T-helper 1 cell treated with Interleukin-12 subunit alpha and Interleukin-12 subunit beta and Interleukin-4 antibody, amounts not matched to agents 30 μg/mL and 1 μg/mL, for 36 hours (primary cell): Measurements from ENCODE around the gene RAD50.

ENCODE experiments used
- H3K27ac Mint-ChIP-seq: one replicate; pipeline ENCODE4 v1.8.0; 2021; ENCODE audit warnings: mild to moderate bottlenecking, mixed read lengths
- H3K27me3 Mint-ChIP-seq: one replicate; pipeline ENCODE4 v1.8.0; 2021; ENCODE audit warnings: low read depth, mixed read lengths
- H3K36me3 Mint-ChIP-seq: one replicate; pipeline ENCODE4 v1.8.0; 2021; ENCODE audit warnings: low read depth, mixed read lengths
- H3K4me1 Mint-ChIP-seq: one replicate; pipeline ENCODE4 v1.8.0; 2021; ENCODE audit warnings: low read depth, mixed read lengths
- H3K4me3 Mint-ChIP-seq: one replicate; pipeline ENCODE4 v1.8.0; 2021; ENCODE audit warnings: mild to moderate bottlenecking, moderate library complexity, mixed read lengths
- H3K9me3 Mint-ChIP-seq: one replicate; pipeline ENCODE4 v1.8.0; 2021; ENCODE audit warnings: mixed read lengths

The RAD50 gene

DNA sequence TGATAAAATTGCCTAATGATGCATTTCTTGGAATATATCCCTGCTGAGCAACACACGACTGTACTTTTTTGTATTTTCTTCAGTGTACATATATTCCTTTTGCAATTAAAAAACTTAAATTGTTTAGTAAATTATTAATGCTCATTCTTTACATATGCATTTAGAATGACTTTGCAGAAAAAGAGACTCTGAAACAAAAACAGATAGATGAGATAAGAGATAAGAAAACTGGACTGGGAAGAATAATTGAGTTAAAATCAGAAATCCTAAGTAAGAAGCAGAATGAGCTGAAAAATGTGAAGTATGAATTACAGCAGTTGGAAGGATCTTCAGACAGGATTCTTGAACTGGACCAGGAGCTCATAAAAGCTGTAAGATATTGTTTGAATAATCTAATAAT, 32.7 kb downstream of the RAD50 start:
- Mint-ChIP-seq H3K27me3 (no peaks in the 10 kb centered on the region), H3K4me3 (no peak overlapping the region), H3K27ac (no peak overlapping the region), H3K4me1 (peaks cover 12% of the 10 kb centered on the region), H3K9me3 (no peaks in the 10 kb centered on the region), H3K36me3 (peaks cover 44% of the 10 kb centered on the region)

DNA sequence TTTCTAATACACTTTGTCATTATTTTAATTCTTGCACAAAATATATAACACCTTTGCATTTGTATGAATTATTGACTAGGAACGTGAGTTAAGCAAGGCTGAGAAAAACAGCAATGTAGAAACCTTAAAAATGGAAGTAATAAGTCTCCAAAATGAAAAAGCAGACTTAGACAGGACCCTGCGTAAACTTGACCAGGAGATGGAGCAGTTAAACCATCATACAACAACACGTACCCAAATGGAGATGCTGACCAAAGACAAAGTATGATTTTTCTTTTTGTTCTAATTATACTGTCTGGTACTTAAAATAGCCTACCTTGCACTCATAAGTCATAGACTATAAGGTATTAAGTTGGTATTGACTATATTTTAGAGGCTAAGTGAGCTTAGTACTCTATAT, 34.4 kb downstream of the RAD50 start:
- Mint-ChIP-seq H3K27me3 (no peaks in the 10 kb centered on the region), H3K9me3 (no peaks in the 10 kb centered on the region), H3K36me3 (peaks cover 40% of the 10 kb centered on the region), H3K4me3 (no peak overlapping the region), H3K4me1 (peaks cover 12% of the 10 kb centered on the region), H3K27ac (no peak overlapping the region)

DNA sequence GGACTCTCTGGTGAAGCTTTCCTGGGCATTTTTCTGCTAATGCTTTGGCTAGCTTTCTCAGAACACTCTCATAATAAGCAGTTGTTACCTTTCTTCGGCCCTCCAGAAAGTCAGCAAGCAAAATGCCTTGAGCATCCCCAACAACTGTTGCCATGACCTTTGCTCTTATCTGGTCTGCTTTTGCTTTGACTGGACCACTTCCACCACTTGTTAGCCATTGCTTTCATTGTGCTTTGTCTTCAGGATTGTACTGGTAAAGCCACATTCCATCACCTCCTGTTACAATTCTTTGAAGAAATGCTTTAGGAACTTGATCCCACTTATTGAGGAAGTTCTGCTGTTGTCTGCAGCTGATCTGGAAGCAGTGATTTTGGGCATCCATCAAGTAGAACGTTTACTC, 35.7 kb downstream of the RAD50 start:
- Mint-ChIP-seq H3K27ac (no peak overlapping the region), H3K27me3 (no peaks in the 10 kb centered on the region), H3K4me3 (no peak overlapping the region), H3K4me1 (peaks cover 13% of the 10 kb centered on the region), H3K9me3 (no peaks in the 10 kb centered on the region), H3K36me3 (peaks cover 43% of the 10 kb centered on the region)

DNA sequence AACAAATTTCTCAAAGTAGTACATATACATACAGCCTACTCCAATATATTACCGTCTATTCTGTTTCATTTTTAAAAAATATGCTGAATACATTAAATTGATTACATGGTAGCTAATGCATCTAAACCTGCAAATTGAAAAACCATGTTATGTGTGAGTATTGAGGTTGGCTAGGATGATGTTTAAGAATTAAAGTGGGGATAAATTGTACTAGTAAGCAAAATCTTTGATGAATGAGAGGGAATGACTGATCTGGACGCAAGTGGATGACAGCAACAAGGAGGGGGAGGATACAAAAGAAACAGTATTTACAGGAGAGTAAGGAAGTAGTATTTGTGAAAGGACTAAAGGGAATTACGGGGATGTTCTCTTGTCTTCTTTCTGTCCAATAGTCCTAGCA, 37.4 kb downstream of the RAD50 start:
- Mint-ChIP-seq H3K27me3 (no peaks in the 10 kb centered on the region), H3K4me1 (peaks cover 15% of the 10 kb centered on the region), H3K36me3 (peaks cover 41% of the 10 kb centered on the region), H3K27ac (no peak overlapping the region), H3K4me3 (no peak overlapping the region), H3K9me3 (no peaks in the 10 kb centered on the region)

DNA sequence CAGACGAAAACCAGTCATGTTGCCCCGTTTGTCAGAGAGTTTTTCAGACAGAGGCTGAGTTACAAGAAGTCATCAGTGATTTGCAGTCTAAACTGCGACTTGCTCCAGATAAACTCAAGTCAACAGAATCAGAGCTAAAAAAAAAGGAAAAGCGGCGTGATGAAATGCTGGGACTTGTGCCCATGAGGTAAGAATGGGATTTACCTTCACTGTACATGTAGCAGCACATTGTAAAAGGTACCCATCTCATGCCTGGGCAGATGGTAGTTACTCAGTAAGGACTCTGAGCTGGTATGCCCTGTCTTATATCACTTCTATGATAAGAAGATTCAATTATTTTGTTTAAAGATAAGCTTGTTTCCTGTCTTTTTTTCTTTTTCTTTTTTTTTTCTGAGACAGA, 38.8 kb downstream of the RAD50 start:
- H3K36me3 Mint-ChIP-seq, result peaks cover 45% of the 10 kb centered on the region
- H3K4me3 Mint-ChIP-seq, result no peak overlapping the region
- no peaks in the 10 kb centered on the region for H3K9me3 Mint-ChIP-seq
- peaks cover 15% of the 10 kb centered on the region for H3K4me1 Mint-ChIP-seq
- no peaks in the 10 kb centered on the region for H3K27me3 Mint-ChIP-seq
- no peak overlapping the region for H3K27ac Mint-ChIP-seq

DNA sequence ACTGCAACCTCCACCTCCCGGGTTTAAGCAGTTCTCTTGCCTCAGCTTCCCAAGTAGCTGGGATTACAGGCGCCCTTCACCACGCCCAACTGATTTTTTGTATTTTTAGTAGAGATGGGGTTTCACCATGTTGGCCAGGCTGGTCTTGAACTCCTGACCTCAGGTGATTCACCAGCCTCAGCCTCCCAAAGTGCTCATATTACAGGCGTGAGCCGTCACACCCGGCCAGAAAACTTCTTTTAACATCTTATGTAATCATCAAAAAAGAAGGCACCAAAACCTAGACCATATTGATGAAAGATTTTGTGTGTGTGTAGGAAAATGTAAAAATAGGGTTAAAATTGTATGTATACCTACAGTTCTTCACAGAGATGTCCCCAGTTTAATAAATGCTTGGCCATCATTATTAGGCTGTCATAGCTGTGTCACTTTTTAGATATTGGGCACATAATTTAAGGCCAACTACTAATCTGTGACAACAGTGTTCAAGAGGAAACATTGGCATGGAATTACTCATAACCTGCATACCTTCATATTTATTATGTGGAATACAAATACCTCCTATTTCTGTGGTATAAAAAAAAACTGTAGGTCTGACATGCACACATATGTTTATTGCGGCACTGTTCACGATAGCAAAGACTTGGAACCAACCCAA, 44.4 kb downstream of the RAD50 start:
- Mint-ChIP-seq H3K27me3 (no peaks in the 10 kb centered on the region), H3K4me3 (no peak overlapping the region), H3K9me3 (no peaks in the 10 kb centered on the region), H3K4me1 (peaks cover 9% of the 10 kb centered on the region), H3K27ac (no peak overlapping the region), H3K36me3 (peaks cover 45% of the 10 kb centered on the region)

DNA sequence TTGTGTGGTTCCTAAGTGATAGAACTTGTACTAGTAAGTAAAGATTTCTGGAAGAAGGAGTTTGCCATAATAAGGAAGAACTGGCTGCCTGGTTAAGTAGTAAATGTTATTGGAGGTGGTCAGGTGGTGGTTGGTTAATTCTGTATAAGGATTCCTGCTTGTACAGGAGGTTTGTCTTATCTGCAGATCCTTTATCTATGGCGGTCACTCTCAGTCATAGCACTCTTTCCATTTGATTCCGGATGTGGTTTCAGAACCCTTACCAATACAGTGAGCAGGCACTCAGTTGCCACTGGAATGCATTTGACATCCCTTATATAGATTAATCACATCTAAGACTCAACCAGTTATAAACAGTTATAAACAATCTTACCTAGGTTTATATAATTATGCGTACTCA, 50.3 kb downstream of the RAD50 start:
- H3K36me3 Mint-ChIP-seq, result peaks cover 49% of the 10 kb centered on the region
- peaks cover 5% of the 10 kb centered on the region for H3K9me3 Mint-ChIP-seq
- H3K4me3 Mint-ChIP-seq, result no peak overlapping the region
- H3K27ac Mint-ChIP-seq, result no peak overlapping the region
- H3K4me1 Mint-ChIP-seq, result peaks cover 3% of the 10 kb centered on the region
- H3K27me3 Mint-ChIP-seq, result no peaks in the 10 kb centered on the region

DNA sequence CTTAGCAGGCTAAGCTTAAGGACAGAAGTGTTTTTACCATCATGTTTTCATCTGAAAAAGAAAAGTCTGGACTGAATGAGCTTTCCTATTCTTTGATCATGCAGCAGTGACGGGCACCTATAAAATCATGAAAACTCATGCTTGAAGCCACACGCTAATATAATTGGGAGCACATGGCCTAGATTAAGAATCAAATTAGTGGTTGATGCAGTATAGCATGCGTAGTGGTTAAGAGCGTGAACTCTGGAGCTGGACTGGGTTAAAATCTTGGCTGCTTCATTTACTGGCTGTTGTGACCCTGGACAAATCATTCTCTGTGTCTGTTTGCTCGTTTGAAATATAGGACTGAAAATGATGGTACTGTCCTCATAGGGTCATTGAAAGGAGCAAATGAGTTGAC, 51.3 kb downstream of the RAD50 start:
- H3K9me3 Mint-ChIP-seq, result peaks cover 5% of the 10 kb centered on the region
- H3K4me3 Mint-ChIP-seq, result no peak overlapping the region
- H3K4me1 Mint-ChIP-seq, result no peaks in the 10 kb centered on the region
- no peak overlapping the region for H3K27ac Mint-ChIP-seq
- no peaks in the 10 kb centered on the region for H3K27me3 Mint-ChIP-seq
- H3K36me3 Mint-ChIP-seq, result peaks cover 48% of the 10 kb centered on the region

DNA sequence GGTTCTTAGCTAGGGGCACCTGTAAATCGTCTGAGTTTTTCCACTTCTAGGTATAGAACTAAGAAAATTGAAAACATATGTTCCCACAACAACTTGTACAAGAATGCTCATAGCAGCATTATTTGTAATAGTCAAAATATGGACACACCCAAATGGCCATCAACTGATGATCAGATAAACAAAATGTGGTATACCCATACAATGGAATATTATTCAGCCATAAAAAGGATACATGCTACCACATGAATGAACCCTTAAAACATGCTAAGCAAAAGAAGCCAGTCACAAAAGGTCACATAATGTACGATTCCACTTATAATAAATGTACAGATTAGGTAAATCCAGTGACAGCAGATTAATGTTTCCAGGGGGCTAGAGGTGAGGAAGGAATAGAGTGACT, 55.2 kb downstream of the RAD50 start:
- no peak overlapping the region for H3K27ac Mint-ChIP-seq
- no peaks in the 10 kb centered on the region for H3K27me3 Mint-ChIP-seq
- no peak overlapping the region for H3K4me3 Mint-ChIP-seq
- peaks cover 37% of the 10 kb centered on the region for H3K36me3 Mint-ChIP-seq
- H3K9me3 Mint-ChIP-seq, result peaks cover 5% of the 10 kb centered on the region
- no peaks in the 10 kb centered on the region for H3K4me1 Mint-ChIP-seq

DNA sequence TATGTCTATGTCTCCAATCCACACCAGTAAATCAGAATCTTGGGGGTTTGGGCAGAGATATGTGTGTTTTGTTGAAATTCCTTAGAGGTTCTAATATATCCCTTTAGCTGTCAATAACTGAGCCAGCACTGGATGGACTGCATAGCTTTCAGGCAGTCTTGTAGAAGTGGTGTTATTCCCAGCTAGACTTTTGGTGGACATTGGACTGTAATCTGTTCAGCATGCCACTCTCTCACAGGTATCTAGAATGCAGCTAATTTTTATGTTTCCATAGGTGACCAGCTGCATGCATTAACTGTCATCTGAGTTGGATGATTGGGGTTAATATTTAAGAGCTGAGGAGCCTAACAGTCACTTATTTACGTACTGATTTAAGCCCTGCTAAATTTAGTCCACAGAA, 56.1 kb downstream of the RAD50 start:
- H3K36me3 Mint-ChIP-seq, result peaks cover 41% of the 10 kb centered on the region
- H3K27ac Mint-ChIP-seq, result no peak overlapping the region
- no peaks in the 10 kb centered on the region for H3K4me1 Mint-ChIP-seq
- H3K9me3 Mint-ChIP-seq, result peaks cover 5% of the 10 kb centered on the region
- H3K4me3 Mint-ChIP-seq, result no peak overlapping the region
- H3K27me3 Mint-ChIP-seq, result no peaks in the 10 kb centered on the region

DNA sequence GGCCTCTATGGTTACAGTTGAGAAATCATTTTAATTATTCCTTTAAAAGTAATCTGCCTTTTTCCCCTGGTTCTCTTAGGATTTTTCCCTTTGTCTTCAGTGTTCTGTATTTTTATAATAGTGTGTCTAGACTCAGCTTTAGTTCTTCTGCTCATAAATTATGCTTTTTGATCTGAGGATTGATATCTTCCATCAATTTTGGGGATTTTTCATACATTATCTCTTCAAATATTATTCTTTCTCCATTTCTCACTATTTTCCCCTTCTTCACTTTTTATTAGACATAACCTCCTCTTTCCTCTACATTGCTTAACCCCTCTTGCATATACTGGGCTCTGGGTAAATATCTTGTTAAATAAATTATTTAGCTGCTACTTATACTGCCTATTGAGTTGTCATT, 64.9 kb downstream of the RAD50 start:
- Mint-ChIP-seq H3K4me3 (no peak overlapping the region), H3K27me3 (no peaks in the 10 kb centered on the region), H3K36me3 (peaks cover 55% of the 10 kb centered on the region), H3K27ac (no peak overlapping the region), H3K9me3 (peaks cover 7% of the 10 kb centered on the region), H3K4me1 (peaks cover 14% of the 10 kb centered on the region)

DNA sequence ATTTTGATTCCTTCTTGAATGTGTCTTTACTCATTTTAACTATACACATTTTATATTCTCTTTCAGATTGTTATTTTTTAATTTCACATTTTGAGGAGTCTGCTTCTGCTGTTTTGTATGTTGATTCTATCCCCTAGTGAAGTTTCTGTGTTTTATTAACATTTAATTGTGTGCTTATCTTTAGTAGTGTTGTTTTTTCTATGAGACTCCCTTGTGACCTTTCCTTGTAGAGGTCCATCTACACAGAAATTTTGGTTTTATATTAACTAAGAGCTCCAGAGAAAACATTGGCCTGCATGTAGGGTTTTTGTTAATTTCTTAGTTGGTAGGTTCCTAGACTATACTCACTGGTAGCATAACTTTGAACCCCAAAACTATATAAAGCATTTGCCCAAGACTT, 65.8 kb downstream of the RAD50 start:
- no peaks in the 10 kb centered on the region for H3K27me3 Mint-ChIP-seq
- no peak overlapping the region for H3K27ac Mint-ChIP-seq
- peaks cover 18% of the 10 kb centered on the region for H3K4me1 Mint-ChIP-seq
- peaks cover 54% of the 10 kb centered on the region for H3K36me3 Mint-ChIP-seq
- no peak overlapping the region for H3K4me3 Mint-ChIP-seq
- peaks cover 7% of the 10 kb centered on the region for H3K9me3 Mint-ChIP-seq

DNA sequence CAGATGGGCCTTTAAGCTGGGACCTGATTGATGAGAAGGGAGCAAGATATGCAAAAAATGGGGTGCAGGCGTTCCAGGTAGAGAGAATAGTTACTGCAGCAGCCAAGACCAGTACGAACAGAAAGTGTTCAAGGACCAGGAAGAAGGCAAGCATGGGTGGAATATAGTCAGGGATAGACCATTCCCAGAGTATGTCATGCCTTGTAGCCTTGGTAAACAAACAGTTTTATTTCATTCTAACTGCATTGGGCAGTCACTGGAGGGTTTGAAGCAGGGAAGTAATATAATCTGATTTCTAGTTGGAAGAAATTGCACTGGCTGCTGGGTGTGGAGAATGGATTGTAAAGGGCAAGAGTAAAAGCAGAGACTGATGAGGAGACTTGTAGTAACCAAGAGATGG, 70.7 kb downstream of the RAD50 start:
- Mint-ChIP-seq H3K4me3 (peak overlapping the region; percentile 5), H3K4me1 (peaks cover 51% of the 10 kb centered on the region), H3K27me3 (no peaks in the 10 kb centered on the region), H3K36me3 (peaks cover 45% of the 10 kb centered on the region), H3K9me3 (no peaks in the 10 kb centered on the region), H3K27ac (peak overlapping the region; percentile 71)

DNA sequence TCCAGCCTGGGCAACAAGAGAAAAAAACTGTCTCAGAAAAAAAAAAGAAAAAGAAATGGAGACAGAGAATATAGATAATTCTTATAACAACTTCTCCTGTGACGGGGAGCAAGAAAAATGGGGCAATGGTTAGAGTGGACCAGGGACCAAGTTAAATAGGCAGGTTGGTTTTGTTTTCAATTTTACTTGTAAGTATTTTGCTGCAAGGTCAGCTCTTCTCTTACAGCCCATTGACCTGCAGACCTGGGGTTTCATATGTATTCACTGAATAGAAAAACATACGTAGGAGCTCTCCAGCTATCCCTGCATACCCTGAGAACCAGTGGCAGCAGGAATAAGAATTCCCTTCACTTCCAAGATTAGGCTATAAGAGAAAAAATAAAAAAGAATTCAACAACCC, 72.0 kb downstream of the RAD50 start:
- Mint-ChIP-seq H3K27me3 (no peaks in the 10 kb centered on the region), H3K9me3 (no peaks in the 10 kb centered on the region), H3K4me1 (peaks cover 39% of the 10 kb centered on the region), H3K36me3 (peaks cover 33% of the 10 kb centered on the region), H3K27ac (peak overlapping the region; percentile 90), H3K4me3 (no peak overlapping the region)

DNA sequence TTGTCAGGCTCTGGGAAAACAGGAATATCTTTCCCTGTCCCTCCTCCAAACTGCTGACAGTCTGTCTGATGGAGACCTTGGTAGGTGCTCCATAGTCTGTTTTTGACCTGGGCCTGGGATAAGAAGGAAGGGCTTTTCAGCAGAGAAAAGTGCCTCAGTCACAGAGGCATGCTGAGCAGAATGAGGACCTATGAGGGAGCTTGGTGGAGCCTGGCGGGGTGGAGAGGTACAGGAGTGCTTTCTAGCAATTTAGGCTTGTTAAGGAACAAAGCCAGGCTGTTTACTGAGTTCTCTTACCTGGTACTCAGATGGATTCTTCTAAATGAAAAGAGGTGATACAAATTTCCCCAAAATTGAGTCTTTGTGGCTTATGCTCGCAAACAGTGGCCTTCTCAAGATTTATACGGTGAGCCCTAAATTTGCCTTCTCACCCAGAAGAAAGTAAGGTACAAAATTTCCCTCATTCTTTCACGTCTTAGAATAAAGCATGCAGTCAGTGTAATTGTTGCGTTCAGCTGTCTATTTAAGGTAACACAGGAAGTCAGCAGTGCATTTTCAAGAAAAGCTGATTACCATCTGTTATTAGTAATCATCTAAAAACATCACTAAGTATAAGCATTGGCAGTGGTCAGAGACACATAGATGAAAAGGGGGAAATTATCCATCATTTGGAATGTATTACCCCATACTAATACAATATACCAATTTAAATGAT, 72.6 kb downstream of the RAD50 start:
- Mint-ChIP-seq H3K36me3 (peaks cover 35% of the 10 kb centered on the region), H3K27me3 (no peaks in the 10 kb centered on the region), H3K27ac (peak overlapping the region; percentile 90), H3K9me3 (no peaks in the 10 kb centered on the region), H3K4me1 (peaks cover 38% of the 10 kb centered on the region), H3K4me3 (peak overlapping the region; percentile 33)
